BLaER1 treated with 17β-estradiol and CSF1 and Interleukin-3, amounts not matched to agents 10 nM and 100 nM (cell line): Measurements from ENCODE around the gene FARS2.
A peak's percentile ranks its signal among the peaks of the same experiment; 100 is the strongest.

ENCODE experiments used
- H3K27ac ChIP-seq, 11 experiments: shearing (Covaris generic); formaldehyde crosslinking; 2 replicates each; pipeline ENCODE4 v1.8.1; 2022
- H3K27me3 ChIP-seq, 11 experiments: shearing (Covaris generic); formaldehyde crosslinking; 2 replicates each; pipeline ENCODE4 v1.8.1; 2022
- H3K36me3 ChIP-seq, 11 experiments: shearing (Covaris generic); formaldehyde crosslinking; 2 replicates each; pipeline ENCODE4 v1.8.1; 2022
- H3K4me1 ChIP-seq, 10 experiments: shearing (Covaris generic); formaldehyde crosslinking; 2 replicates each; pipeline ENCODE4 v1.8.1; 2022
- H3K4me2 ChIP-seq, 11 experiments: shearing (Covaris generic); formaldehyde crosslinking; 2 replicates each; pipeline ENCODE4 v1.8.1; 2022
- H3K4me3 ChIP-seq, 10 experiments: shearing (Covaris generic); formaldehyde crosslinking; 2 replicates each; pipeline ENCODE4 v1.8.1; 2022
- H3K9ac ChIP-seq, 11 experiments: shearing (Covaris generic); formaldehyde crosslinking; 2 replicates each; pipeline ENCODE4 v1.8.1; 2022
- H3K9me3 ChIP-seq, 11 experiments: shearing (Covaris generic); formaldehyde crosslinking; replicated peaks in 1 of 11; 2 replicates each; pipeline ENCODE4 v1.8.1; 2022
- H4K20me1 ChIP-seq, 11 experiments: shearing (Covaris generic); formaldehyde crosslinking; 2 replicates each; pipeline ENCODE4 v1.8.1; 2022
- Cebpa-rat ChIP-seq, 11 experiments: shearing (Covaris generic); IDR thresholded peaks; 2 replicates each; pipeline ENCODE4 v1.8.1; 2022

FARS2 gene

DNA sequence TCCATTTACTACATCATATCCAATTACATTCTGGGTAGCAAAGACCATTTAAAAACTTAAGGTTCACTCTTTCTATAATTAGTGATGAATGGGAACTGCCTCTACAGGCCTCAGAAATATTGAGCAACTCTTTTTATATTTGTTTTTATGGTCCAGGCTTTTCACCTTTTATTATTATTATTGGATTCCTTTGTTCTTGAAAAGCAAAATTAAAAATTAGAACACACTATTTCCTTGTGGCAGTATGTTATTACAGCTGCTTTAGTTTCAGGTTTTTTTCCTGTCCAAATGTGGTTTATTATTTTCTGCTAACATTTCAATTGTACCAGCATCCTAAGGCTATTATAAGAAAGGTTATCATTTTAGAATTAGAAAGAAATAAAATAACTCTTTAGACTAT, 150.1 kb downstream of the FARS2 start:
- Histone ChIP-seq H3K9ac (no peak overlapping the region), H3K27ac (no peak overlapping the region), H3K4me1 (peaks cover 0 to 15% (median 10%) of the 10 kb centered on the region in 10 experiments; a peak in 15 of 20 replicates), H3K4me3 (no peak overlapping the region), H4K20me1 (no peaks in the 10 kb centered on the region), H3K27me3 (no peaks in the 10 kb centered on the region), H3K36me3 (peaks cover 0 to 8% (median 0%) of the 10 kb centered on the region in 11 experiments; a peak in 4 of 22 replicates), H3K9me3 (0 out of 22 replicates have a peak, but pooled peaks cover 0 to 4% (median 0%) of the 10 kb centered on the region in 11 experiments), H3K4me2 (no peak overlapping the region)
- no peak for TF ChIP-seq Cebpa-rat (IDR thresholded peaks at IDR 0.05)

DNA sequence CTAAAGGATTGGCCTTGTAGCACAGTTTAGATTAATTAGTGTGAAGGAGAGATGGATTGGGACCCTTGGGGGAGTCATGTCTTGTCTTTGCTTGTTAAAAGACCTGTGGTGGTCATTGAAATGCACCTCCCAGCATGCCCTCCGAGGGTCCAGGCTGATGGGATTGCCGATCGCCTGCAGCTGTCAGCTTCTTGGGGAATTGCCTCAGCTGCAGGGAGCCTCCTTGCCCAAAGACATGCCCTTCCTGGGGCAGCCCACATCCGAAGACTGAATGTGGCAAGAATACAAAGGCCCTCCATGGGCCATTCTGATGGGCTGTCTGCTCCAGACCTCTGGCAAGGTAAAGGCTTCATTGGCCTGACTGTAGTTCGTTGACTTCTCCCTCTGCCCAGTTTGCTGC, 150.7 kb downstream of the FARS2 start:
- Histone ChIP-seq H3K27ac (no peak overlapping the region), H3K36me3 (peaks cover 0 to 8% (median 2%) of the 10 kb centered on the region in 11 experiments; a peak in 7 of 22 replicates), H3K4me1 (peaks cover 0 to 15% (median 10%) of the 10 kb centered on the region in 10 experiments; a peak in 15 of 20 replicates), H4K20me1 (no peaks in the 10 kb centered on the region), H3K4me3 (no peak overlapping the region), H3K9me3 (peaks cover 0 to 5% (median under 1%) of the 10 kb centered on the region in 11 experiments; a peak in 7 of 22 replicates), H3K27me3 (no peaks in the 10 kb centered on the region), H3K9ac (no peak overlapping the region), H3K4me2 (no peak overlapping the region)
- no peak for TF ChIP-seq Cebpa-rat (IDR thresholded peaks at IDR 0.05)

DNA sequence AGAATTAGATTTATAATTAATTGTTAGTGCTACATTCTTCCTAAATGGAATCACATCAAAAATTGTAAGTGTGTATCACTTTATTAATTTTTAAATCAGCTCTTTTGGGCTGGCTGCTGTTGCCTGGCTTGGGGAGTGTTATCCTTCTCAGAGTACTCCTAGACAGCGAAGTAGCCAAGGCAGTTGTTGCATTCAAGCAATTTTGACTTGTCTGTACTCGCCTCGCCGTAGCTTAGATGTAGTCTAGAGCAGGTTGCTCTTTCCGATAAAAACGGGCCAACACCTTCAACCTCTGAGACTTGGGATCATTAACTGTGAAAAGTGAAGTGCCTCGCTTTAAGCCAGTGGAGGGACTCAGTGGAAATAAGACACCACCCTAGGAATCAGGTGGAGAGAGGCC, 151.3 kb downstream of the FARS2 start:
- Histone ChIP-seq H3K9ac (no peak overlapping the region), H3K27me3 (no peaks in the 10 kb centered on the region), H4K20me1 (no peaks in the 10 kb centered on the region), H3K36me3 (peaks cover 0 to 13% (median 5%) of the 10 kb centered on the region in 11 experiments; a peak in 7 of 22 replicates), H3K9me3 (peaks cover 0 to 11% (median 7%) of the 10 kb centered on the region in 11 experiments; a peak in 15 of 22 replicates), H3K4me3 (no peak overlapping the region), H3K27ac (no peak overlapping the region), H3K4me1 (peaks cover 0 to 15% (median 10%) of the 10 kb centered on the region in 10 experiments; a peak in 15 of 20 replicates), H3K4me2 (no peak overlapping the region)
- TF ChIP-seq Cebpa-rat (IDR thresholded peaks at IDR 0.05) = no peak

DNA sequence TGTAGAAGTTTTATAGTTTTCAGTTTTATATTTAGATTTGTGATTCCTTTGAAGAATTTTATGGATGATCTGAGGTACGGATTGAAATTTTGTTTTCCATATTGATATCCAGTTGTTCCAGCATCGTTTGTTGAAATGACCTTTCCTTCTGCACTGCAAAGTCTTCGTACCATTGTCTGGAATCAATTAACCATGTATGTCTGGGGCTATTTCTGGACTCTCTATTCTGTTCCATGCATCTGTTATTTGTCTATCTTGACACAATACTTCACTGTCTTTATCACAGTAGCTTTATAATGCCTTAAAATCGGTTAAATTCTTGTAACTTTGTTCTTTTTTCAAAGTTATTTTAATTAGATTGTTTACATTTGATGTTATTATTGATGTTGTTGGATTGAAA, 154.9 kb downstream of the FARS2 start:
- Histone ChIP-seq H3K4me3 (no peak overlapping the region), H3K27me3 (no peaks in the 10 kb centered on the region), H3K4me1 (peaks cover 0 to 7% (median under 1%) of the 10 kb centered on the region in 10 experiments; a peak in 11 of 20 replicates), H3K9ac (no peak overlapping the region), H3K36me3 (peaks cover 5 to 23% (median 16%) of the 10 kb centered on the region in 11 experiments; a peak in 15 of 22 replicates), H4K20me1 (no peaks in the 10 kb centered on the region), H3K4me2 (no peak overlapping the region), H3K27ac (no peak overlapping the region), H3K9me3 (peaks cover 8 to 36% (median 30%) of the 10 kb centered on the region in 11 experiments; a peak in 20 of 22 replicates)
- no peak for TF ChIP-seq Cebpa-rat (IDR thresholded peaks at IDR 0.05)

DNA sequence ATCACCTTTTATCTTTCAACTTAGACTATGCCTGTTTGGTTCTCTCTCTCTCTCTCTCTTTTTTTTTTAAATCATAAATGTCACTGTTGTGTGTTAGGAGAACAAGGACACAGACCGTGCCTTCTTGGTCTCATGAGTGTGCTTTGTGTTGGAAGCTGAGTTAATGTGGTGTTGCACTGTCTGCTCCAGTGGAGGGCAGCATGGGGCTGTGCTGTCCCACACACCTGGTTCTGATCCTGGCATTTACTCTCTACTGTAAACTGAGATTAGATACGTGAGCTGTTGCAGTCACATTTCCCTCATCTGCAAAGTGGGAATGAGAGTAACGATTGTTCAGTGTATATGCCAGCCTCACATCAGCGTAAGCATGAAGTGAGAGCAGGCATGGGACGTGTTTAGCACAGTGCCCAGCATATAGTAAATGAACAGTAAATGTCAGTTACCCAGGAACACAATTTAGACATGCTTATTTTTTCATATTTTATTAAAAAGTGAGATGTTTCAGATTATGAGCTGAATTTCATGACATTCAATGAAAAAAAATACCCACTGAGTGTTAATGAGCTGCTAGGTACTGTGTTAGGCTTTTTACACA, 161.1 kb downstream of the FARS2 start:
- Histone ChIP-seq H3K27me3 (no peaks in the 10 kb centered on the region), H3K9me3 (peaks cover 7 to 30% (median 25%) of the 10 kb centered on the region in 11 experiments; a peak in 20 of 22 replicates)
- TF ChIP-seq Cebpa-rat (IDR thresholded peaks at IDR 0.05) = no peak

DNA sequence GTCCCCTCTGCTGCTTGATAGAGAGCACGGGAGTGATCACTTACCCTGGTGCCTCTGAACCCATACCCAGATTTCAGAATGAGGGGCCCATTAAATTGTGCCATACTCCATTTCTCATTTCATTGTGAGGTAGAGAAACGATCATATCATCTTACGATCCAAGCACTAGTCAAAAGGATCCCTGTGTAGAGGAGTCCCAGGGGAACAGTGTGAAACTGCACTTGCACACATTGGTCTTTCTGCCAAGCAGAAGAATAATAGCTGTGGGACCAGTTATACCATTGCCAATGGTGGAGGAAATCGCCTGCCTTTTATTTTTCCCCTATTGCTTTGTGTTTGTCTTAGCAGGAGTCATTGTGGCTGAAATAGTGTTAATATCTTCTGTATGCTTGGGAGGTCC, 161.9 kb downstream of the FARS2 start:
- no peaks in the 10 kb centered on the region for H3K27me3 ChIP-seq
- peaks cover 5 to 19% (median 13%) of the 10 kb centered on the region in 11 experiments; a peak in 15 of 22 replicates for H3K36me3 ChIP-seq
- no peak overlapping the region for H3K9ac ChIP-seq
- H3K4me2 ChIP-seq = peak overlapping the region in 4 of 11 experiments; percentile 5 to 39 (median 14); a peak in 2 of 22 replicates
- H3K4me1 ChIP-seq = peaks cover 7 to 26% (median 15%) of the 10 kb centered on the region in 10 experiments; a peak in 18 of 20 replicates
- H4K20me1 ChIP-seq = 0 out of 22 replicates have a peak, but pooled peaks cover 0 to 4% (median 0%) of the 10 kb centered on the region in 11 experiments
- H3K4me3 ChIP-seq = no peak overlapping the region
- H3K27ac ChIP-seq = no peak overlapping the region
- H3K9me3 ChIP-seq = peaks cover 3 to 26% (median 20%) of the 10 kb centered on the region in 11 experiments; a peak in 16 of 22 replicates
- TF ChIP-seq Cebpa-rat (IDR thresholded peaks at IDR 0.05) = no peak

More for the DNA sequence above, 161.1 kb downstream of the FARS2 start:
- no peak overlapping the region for H3K27ac ChIP-seq
- H3K4me3 ChIP-seq = no peak overlapping the region
- H3K4me2 ChIP-seq = no peak overlapping the region
- H3K4me1 ChIP-seq = peaks cover 7 to 21% (median 15%) of the 10 kb centered on the region in 10 experiments; a peak in 18 of 20 replicates
- peaks cover 5 to 19% (median 13%) of the 10 kb centered on the region in 11 experiments; a peak in 15 of 22 replicates for H3K36me3 ChIP-seq
- no peak overlapping the region for H3K9ac ChIP-seq
- 0 out of 22 replicates have a peak, but pooled peaks cover 0 to 4% (median 0%) of the 10 kb centered on the region in 11 experiments for H4K20me1 ChIP-seq

DNA sequence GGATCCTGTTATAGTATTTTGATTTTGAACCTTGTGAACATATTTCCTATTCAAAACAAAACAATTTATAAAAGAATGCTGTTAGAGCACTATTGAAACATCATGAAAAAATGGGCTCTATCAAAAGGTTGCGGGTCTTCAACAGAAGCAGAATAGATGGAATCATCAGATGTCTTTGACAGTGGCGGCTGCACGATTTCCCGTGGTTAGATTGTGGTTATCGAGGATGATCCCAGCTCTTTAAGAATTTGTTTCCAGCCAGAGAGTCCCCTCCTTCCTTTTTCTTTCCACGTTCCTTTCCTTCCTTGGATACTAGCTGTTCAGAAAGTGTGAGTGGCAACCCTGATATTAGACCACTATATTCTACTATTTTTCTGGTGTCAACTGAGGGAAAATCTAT, 163.4 kb downstream of the FARS2 start:
- H3K27me3 ChIP-seq = no peaks in the 10 kb centered on the region
- peaks cover 3 to 15% (median 9%) of the 10 kb centered on the region in 11 experiments; a peak in 14 of 22 replicates for H3K36me3 ChIP-seq
- H3K4me3 ChIP-seq = no peak overlapping the region
- TF ChIP-seq Cebpa-rat (IDR thresholded peaks at IDR 0.05) = no peak
- no peak overlapping the region for H3K27ac ChIP-seq
- peaks cover 7 to 26% (median 15%) of the 10 kb centered on the region in 10 experiments; a peak in 18 of 20 replicates for H3K4me1 ChIP-seq
- H3K9me3 ChIP-seq = peaks cover 0 to 17% (median 14%) of the 10 kb centered on the region in 11 experiments; a peak in 15 of 22 replicates
- no peak overlapping the region for H3K4me2 ChIP-seq
- 0 out of 22 replicates have a peak, but pooled peaks cover 0 to 4% (median 0%) of the 10 kb centered on the region in 11 experiments for H4K20me1 ChIP-seq
- H3K9ac ChIP-seq = no peak overlapping the region

DNA sequence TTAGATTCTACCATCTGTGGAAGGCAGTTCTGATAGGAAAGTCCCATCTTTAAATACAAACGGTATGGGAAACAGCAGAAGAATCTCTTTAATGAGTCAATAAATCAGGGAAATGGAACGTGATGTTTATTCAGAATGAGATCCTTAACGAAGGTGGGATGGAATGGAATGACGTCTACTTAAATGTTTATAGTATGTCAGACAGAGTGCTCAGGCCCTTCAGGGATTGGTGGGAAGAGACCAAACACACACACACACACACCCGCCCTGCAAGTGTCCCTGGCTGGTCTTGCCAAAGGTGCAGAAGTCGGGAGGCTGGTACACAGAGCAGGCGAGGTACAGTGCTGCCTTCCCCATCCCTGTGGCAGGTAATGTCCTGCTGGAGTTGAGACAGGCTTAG, 164.0 kb downstream of the FARS2 start:
- Histone ChIP-seq H3K9me3 (peaks cover 0 to 12% (median 10%) of the 10 kb centered on the region in 11 experiments; a peak in 15 of 22 replicates), H3K27me3 (no peaks in the 10 kb centered on the region), H3K4me3 (no peak overlapping the region), H4K20me1 (0 out of 22 replicates have a peak, but pooled peaks cover 0 to 4% (median 0%) of the 10 kb centered on the region in 11 experiments), H3K4me1 (peaks cover 7 to 26% (median 15%) of the 10 kb centered on the region in 10 experiments; a peak in 18 of 20 replicates), H3K4me2 (no peak overlapping the region), H3K27ac (no peak overlapping the region), H3K9ac (no peak overlapping the region), H3K36me3 (peaks cover 0 to 11% (median 7%) of the 10 kb centered on the region in 11 experiments; a peak in 12 of 22 replicates)
- no peak for TF ChIP-seq Cebpa-rat (IDR thresholded peaks at IDR 0.05)

DNA sequence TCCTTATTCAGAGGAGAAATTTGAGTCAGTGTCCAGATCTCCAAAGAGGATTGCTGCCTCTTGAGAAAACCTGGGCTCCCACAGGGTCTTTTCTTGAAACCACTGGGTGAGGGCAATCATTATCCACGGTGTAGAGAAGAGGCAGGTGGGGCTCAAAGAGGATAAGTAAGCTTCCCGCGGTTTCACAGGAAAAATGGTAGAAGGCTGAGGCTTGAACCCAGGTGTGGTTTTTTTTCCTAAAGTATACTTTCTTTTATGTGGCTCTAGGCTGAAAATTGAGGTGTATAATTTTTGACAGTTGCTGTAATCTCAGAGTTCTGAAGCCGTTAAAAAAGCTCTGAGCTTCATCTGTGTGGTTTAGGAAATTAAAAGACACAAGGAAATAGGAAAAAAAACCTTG, 164.5 kb downstream of the FARS2 start:
- no peak overlapping the region for H3K27ac ChIP-seq
- no peak for TF ChIP-seq Cebpa-rat (IDR thresholded peaks at IDR 0.05)
- H3K4me1 ChIP-seq = peaks cover 7 to 26% (median 13%) of the 10 kb centered on the region in 10 experiments; a peak in 18 of 20 replicates
- H3K27me3 ChIP-seq = no peaks in the 10 kb centered on the region
- H3K4me3 ChIP-seq = no peak overlapping the region
- H3K9me3 ChIP-seq = peaks cover 0 to 6% (median 4%) of the 10 kb centered on the region in 11 experiments; a peak in 14 of 22 replicates
- peaks cover 0 to 5% (median 3%) of the 10 kb centered on the region in 11 experiments; a peak in 13 of 22 replicates for H3K36me3 ChIP-seq
- H4K20me1 ChIP-seq = 0 out of 22 replicates have a peak, but pooled peaks cover 0 to 4% (median 0%) of the 10 kb centered on the region in 11 experiments
- no peak overlapping the region for H3K4me2 ChIP-seq
- no peak overlapping the region for H3K9ac ChIP-seq
